GM18858 (cell line): Measurements from ENCODE around the gene GABPB1.
"Not testable (repeated sequence)": the region's sequence is repeated elsewhere in the genome, so short reads cannot be mapped to it uniquely, and the experiment has no call there.

Source experiments
- ATAC-seq: cut with Tn5 transposase; IDR thresholded peaks from one replicate; pipeline ENCODE4 v1.9.1; 2021; ENCODE audit not compliant: unreplicated experiment

Gene GABPB1

DNA sequence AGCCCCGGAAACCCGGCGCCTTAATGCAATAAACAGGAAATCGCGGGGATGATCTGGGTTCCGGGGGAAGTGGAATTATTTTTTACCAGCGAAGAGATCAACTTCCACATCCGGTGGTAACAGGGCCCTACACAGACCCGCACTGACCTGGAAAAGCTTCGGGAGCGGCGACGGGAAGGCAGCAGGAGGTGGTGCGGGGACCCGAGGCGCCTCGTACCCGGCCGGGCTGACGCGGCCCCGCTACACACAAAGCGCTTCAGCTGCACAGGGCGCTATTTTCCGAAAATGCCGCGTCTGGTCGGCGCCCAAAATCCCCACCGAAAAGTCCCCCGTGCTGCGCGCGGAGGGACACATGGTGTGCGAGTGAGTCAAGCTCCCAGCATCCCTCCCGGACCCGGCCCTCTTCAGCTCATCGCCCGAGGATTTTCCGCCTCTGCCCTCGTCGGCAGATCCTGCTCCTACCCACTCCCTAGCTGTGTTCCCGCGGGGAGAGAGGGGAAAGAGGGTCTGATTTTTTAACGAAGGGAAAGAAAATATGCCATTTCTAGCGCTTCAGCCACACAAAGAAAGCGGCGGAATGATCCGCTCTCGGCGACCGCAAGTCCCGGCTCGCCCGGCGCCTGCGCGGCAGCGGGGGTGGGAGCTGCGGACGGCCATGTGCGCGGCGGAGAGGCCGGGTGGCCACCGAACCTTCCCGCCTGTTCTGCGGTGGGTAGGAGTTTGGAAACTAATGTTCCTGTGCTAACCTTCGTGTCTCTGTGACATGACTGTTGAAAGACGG is at the start of gene GABPB1:
Gene GABPB1, minus strand, starts transcription at position 361 of the 781 bp plus-strand sequence. CDS start 45,400 bp downstream, outside the sequence.
- ATAC-seq: no peak

DNA sequence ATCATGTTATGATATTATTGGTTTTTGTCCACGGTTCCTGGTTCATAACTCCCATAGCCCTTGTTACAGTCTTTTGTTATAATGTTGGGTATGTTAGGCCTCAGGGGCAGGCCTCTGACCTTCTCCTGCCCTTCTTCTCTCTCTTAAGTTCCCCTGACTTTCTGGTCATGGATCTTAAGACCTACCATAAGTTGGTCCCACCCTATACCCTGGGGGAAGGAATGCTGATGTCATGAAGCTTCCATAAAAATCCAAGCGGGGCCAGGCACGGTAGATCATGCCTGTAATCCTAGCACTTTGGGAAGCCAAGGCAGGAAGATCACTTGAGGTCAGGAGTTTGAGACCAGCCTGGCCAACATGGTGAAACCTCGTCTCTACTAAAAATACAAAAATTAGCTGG is 36.6 kb upstream of the GABPB1 start:
- not testable (repeated sequence) for ATAC-seq

DNA sequence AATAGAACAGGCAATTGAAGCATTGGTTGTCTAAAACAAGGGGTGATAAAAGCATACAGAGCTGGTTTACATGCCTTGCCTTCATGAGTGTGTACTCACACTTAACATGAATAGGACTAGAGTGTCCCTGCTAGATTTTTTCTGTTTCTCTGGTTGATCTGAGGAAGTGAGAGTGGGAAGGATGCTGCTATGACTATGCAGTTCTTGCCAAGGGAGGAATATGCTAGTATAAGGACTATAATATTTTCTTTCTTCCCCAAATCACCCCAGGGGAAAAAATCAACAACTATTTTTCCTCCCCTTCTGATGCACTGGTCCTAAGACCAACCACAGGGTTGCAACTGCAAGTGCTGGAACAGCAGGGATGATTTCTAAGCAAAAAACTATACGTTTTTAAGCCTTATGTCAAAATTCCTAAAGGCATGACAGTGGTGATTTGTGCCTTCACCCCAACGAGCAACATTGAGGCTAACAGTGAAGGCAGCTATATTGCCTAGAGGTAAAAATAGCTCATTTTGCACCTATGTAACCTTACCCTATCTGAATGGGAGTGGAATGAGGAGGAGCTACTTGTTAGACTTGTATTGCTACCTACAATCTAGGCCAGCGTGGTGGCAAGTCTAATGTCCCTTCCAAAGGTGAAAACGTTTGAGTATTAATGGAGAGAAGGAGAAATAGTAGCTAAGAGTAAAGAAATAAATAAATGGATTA is 35.7 kb upstream of the GABPB1 start:
- peak; percentile 85 for ATAC-seq

DNA sequence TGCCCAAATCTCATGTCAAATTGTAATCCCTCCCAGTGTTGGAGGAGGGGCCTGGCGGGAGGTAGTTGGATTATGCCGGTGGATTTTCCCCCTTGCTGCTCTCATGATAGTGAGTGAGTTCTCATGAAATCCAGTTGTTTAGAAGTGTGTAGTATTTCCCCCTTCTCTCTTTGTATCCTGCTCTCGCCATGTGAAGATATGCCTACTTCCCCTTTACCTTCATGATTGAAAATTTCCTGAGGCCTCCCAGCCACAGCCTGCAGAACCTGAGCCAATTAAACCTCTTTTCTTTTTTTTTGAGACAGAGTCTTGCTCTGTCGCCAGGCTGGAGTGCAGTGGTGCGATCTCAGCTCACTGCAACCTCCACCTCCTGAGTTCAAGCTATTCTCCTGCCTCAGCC is 27.4 kb upstream of the GABPB1 start:
- ATAC-seq: not testable (repeated sequence)

DNA sequence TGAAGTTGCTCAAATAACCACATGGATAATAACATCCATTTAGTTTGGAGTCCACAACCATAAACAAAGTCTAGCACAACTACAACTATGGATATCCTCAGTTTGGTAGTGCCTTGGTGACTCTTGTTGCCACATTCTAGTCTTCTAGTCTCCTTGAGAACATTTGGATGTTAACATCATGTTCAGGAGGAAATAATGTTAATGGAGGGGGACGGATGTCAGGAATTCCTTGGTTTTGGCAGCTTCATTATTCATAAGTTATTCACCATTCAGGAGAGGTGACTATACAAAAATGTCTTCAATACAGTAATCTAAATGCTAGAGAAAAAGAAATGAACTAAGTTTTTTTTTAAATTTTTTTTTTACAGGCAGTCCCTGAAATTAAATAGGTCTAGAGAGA is 26.4 kb upstream of the GABPB1 start:
- no peak for ATAC-seq

DNA sequence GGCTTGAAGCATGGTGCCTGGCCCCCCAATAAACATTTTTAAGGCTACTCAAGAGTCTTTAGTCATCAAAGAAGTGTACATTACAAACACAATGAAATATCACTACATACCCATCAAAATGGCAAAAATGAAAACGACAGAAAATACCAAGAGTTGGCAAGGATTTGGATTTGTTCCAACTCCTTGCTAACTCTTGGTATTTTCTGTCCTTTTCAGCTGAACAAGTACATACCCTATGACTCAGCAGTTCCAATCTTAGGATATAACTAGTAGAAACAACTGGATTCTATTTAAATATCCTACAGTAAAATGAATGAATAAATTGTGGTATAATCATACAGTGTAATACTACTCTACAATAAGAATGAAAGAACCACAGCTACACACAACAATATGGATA is 25.1 kb upstream of the GABPB1 start:
- ATAC-seq: no peak

DNA sequence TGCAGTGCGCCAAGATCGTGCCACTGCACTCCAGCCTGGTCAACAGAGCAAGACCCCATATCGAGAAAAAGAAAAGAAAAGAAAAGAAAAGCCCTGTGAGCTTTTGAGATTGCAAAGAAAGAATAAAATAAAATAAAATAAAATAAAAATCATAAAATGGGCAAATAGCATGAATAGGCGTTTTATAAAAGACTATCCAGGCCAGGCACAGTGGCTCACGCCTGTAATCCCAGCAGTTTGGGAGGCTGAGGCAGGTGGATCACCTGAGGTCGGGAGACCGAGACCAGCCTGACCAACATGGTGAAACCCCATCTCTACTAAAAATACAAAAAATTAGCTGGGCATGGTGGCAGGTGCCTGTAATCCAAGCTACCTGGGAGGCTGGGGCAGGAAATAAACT is 24.4 kb upstream of the GABPB1 start:
- ATAC-seq: not testable (repeated sequence)

DNA sequence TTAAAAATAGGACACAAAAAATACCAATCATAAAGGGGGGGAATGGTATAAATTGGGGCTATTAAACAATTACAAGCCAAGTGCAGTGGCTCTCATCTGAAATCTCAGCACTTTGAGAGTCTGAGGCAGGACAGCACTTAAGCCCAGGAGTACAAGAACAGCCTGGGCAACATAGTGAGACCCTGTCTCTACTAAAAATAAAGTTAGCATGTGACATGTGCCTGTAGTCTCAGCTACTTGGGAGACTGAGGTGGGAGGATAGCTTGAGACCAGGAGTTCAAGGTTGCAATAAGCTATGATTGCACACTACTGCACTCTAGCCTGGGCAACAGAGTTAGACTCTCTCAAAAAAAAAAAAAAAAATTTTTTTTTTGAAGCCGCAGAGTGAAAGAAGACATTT is 23.8 kb upstream of the GABPB1 start:
- no peak for ATAC-seq

DNA sequence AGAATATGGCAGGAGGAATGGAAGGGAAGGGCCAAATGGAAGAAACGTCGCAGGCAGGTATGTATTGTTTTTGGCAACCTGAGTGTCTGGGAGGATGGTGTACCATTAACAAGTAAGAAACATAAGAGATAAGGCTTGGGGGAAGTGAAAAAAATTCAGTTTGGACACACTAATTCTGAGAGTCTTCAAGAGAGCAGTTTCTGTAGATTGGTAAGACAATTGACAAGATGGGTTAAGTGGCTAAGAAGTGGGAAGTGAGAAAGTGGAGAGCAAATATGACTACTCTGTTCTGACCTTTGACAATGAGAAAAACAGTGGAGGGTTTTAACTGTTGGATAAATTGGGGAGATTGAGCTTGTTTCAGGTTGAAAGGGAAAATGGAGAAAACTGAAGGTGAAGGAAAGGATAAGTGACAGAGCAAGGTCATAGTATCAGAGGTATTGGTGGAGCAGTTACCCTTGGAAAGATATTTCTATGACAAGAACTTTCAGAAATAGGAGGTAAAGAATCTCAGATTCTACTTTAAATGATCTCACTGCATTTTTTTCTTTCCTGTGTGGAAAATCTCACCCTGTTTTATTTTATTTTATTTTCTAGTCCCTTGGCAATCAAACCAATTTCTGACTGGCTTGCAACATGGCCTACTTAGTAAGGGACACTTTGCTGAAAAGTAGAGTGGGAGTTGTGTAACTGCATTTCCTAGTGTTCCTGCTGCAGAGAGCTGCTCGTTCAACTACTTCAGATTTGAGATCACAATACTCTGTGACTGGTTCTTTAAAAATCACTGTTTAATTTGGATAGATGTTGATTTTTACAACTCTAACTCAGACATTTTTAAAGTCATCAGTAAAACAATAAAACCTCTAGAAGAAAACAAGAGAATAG is 23.1 kb upstream of the GABPB1 start:
- ATAC-seq: peak; percentile 98

DNA sequence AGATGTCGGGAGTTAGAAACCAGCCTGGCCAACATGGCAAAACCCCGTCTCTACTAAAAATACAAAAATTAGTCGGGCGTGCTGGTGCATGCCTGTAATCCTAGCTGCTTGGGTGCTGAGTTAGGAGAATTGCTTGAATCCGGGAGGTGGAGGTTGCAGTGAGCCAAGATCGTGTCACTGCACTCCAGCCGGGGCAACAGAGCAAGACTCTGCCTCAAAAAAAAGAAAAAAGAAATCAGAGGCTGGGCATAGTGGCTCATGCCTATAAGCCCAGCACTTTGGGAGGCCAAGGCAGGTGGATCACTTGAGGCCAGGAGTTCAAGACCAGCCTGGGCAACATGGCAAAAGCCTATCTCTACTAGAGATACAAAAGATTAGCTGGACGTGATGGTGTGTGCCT is 14.6 kb upstream of the GABPB1 start:
- not testable (repeated sequence) for ATAC-seq

DNA sequence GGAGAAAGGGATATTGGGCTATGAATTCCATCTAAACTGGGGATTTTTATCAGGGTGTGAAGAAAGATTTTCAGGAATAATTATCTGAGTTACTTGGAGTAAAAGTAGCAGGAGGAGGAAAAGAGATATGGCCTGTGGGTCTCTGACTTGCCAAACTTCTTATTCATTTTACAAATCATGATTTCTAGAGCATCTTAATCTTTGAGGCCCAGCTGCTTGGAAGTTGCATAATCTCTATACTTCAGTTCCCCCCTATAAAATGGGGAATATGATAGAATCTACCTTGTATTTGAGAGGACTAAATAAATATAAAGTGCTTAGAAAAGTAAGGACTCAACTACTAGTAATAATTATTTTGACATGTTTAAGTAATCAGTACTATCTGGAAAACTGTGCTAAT is 11.0 kb upstream of the GABPB1 start:
- no peak for ATAC-seq

DNA sequence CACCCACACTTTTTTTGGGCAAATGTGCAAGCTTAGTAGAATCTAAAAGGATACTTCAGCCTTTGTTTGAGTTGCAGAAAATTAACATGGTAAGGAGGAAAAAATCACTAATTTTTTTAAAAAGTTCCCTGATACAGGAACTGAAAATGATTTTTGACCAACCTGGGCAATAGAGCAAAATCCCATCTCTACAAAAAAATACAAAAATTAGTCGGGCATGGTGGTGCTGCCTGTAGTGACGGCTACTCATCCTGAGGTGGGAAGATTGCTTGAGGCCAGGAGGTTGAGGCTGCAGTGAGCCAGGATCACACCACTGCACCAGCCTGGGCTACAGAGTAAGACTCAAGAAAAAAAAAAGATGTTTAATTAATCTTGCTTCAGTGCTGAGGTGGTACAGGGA is 10.6 kb upstream of the GABPB1 start:
- no peak for ATAC-seq

DNA sequence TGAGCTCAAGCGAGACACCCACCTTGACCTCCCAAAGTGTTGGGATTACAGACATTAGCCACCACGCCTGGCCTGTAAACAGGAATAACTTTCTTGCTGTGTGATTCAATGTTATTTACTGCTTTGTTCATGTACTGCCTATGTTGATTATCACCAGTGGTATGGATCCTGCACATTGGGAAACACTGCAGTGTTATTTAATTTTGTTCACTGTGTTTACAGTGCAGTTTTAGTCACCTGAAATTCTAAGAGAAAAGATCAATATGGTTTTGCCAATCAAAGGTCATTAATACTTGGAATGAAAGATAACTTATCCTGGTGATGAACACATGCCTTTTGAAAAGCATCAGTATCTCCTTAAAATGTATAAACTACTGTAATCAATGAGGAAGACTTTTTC is 8.6 kb upstream of the GABPB1 start:
- no peak for ATAC-seq

DNA sequence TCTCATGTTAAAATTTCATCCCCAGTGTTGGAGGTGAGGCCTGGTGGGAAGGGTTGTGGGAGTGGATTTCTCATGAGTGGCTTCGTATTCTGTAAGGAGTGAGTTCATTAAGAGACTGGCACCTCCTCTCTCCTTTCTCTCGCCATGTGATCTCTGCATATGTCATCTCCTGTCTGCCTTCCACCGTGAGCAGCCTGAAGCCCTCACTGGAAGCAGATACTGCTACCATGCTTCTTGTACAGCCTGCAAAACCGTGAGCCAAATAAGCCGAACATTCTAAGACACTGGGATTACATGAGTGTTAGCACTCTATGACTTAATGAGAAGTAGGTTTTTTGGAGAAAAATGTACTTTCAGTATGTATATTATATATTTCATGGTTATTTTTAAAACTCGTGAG is 6.8 kb upstream of the GABPB1 start:
- no peak for ATAC-seq

DNA sequence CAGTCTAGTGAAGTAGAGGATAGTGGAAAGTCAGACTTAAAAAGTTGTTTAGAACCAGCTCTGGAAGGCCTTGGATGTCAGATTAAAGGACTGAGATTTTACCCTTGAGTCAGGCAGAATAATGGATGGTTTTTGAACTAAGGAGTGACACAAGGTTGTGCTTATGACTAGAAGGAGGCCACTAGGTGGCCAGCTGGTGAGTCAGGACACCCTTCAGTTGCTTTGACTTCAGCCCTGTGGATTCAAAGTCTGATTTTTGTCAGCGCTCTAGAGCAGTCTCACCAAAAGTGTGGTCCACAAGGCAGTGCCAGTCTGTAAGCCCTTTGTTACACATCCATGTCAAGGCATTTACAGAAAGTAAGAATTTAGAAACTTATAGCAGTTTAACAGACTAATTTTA is 3.8 kb upstream of the GABPB1 start:
- no peak for ATAC-seq

DNA sequence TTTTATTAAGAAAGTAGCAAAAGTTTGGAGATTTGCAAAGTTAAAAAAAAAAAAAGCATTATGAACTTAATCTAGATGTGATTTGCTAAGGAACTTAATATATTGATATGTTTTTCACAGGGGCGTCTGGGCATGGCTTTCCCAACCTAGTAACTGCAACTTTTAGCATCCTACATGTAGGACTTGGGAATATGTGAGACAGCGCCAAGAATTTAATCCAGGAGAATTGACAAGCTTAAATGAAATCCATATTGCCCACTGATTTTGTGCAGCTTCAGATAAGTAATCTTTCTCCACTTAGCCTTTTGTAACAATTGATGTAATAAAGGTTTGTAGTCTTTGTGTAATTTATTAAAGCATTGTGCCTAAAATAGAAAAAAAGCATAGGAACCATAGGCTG is 982 bp upstream of the GABPB1 start:
- ATAC-seq: no peak

DNA sequence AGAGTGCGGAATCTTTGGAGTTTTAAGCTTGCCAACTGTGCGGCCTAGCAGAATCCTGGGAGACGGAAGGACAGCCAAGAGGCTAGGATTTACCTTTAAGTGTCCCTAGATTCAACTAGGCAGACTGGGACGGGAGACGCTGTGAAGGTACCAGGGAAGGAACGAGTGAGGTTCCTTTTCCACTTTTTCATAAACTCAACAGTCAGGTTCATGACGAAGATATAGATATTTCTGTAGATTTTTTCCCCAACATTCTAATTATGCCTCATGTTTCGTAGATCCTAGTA is 564 bp upstream of the GABPB1 start:
- ATAC-seq: no peak

DNA sequence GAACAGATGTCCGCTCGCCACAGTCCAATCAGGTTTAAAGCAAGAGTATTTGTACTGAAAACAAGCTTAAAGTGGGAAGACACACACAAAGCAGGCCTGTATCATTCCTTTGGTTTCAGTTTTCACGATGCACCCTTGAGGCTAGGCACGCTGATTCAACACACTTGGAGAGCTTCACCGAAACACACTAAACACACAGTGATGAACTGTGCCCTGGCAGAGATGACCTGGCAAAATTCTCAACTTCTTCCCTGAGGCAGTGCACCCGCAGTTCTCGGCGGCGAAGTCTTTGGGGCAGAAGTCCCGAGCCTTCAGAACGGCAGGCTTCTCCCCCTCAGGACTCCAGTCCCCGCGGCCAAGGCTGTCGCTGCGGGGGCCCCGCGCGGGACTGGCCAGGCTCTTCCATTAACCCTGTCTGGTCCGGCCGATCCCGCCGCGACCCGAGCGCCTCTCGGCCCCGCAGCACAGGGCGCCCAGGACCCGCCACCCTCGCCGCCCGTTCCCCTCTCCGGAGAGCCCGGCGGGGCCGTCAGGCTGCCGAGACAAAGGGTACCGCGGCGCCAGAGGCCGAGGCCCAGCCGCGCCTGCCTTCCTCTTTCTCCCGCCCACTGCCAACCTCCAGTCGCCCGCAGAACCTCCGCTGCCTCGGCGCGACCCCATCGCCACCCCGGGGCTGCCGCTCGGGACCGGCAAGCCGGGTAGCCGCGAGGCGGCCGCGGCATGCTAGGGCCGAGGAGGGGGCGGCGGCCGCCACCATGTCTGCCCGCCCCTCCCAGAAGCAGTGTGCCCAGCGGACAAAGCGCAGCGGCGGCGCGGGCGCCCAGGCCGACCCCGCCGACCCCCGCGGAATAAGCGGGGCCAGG is 792 bp downstream of the GABPB1 start:
- no peak for ATAC-seq

DNA sequence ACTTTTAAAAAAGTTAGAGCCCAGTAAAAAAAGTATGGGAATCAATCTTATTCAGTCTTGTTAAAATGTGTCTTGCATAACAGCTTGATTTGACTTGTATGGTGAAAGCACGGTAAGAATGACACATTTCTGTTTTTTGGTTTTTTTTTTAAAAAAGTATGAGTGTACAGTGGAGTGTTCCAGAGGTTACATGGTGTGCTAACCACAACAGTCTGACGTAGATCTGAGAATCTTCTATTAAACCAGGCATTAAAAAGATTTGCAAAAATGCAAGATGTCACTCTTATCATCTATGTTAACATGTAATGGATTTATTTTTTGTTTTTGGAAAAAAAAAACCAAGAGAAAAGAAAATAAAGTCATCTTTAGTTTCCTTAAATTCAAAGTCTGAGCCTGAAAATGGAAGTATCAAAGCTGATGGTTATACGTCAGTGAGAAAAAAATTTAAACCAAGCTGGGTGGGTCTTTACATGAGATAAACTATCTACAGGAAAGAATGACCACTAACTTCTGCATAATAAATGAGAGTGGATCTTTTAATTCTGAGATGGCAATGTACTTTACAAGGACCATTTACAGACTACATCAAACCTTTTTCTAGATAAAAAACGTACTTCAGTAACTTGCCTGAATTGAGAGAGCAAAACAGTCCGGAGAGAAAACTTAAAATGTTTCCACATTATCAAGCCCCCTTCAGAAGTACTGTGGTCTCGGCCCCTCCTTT is 1.6 kb downstream of the GABPB1 start:
- ATAC-seq: peak; percentile 25

DNA sequence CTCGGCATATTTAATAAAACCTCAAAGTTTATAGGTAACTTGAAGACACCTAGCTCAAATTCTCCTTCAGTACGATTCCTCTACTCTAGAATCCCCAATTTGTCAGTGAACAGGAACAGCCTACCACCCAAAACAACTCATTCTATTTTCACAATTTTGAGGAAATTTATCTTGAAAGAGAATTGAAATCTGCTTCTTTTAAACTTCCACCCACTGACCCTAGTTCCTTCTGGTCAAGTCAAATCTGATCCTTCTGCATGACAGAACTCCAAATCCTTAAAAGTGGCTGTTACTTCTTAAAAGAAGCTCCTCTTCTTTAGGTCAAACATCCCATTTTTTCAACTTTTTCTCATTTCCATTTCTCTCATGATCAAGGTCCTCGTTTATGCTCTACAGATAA is 4.4 kb downstream of the GABPB1 start:
- no peak for ATAC-seq
